GM23338 (cell line): ENCODE data around the gene CPM. TPM values are rescaled to one million over a fixed set of nuclear protein-coding genes. Genes with fewer than 3 reads are reported as not detected.

ENCODE experiments used
- ATAC-seq: fragments of 200-7000 bp; cut with Tn5 transposase; 3 replicates; pipeline ENCODE4 v1.9.1; 2020
- DNase-seq: peaks from one replicate; pipeline ENCODE4 v3.0.0-alpha.2; 2015; ENCODE audit warnings: low spot score
- H2AFZ ChIP-seq: fragments of 200-600 bp; sonication (generic); 2 replicates; pipeline ENCODE4 v1.8.0; 2016; ENCODE audit warnings: antibody characterized with exemption, mild to moderate bottlenecking, moderate library complexity
- H3F3A ChIP-seq: fragments of 200-600 bp; sonication (generic); replicated peaks from 2 replicates; pipeline ENCODE4 v1.8.0; 2017; ENCODE audit warnings: antibody characterized with exemption, mixed run types, low read depth
- H3K27ac ChIP-seq: fragments of 200-600 bp; sonication (generic); 2 replicates; pipeline ENCODE4 v1.6.1; 2016; ENCODE audit warnings: low read depth
- H3K27me3 ChIP-seq: fragments of 200-600 bp; sonication (generic); 2 replicates; pipeline ENCODE4 v1.8.0; 2016; ENCODE audit warnings: mild to moderate bottlenecking, mixed run types, moderate library complexity; ENCODE audit not compliant: insufficient read depth
- H3K36me3 ChIP-seq: fragments of 200-600 bp; sonication (generic); 2 replicates; pipeline ENCODE4 v1.8.0; 2016; ENCODE audit warnings: mild to moderate bottlenecking; ENCODE audit not compliant: insufficient read depth
- H3K4me1 ChIP-seq: fragments of 200-600 bp; sonication (generic); 2 replicates; pipeline ENCODE4 v1.8.0; 2016; ENCODE audit warnings: mild to moderate bottlenecking, moderate library complexity; ENCODE audit not compliant: insufficient read depth
- H3K4me2 ChIP-seq: fragments of 200-600 bp; sonication (generic); 2 replicates; pipeline ENCODE4 v1.7.1; 2017; ENCODE audit warnings: mixed run types
- H3K4me3 ChIP-seq: fragments of 200-600 bp; sonication (generic); 2 replicates; pipeline ENCODE4 v1.6.1; 2016; ENCODE audit warnings: mixed run types
- H3K79me2 ChIP-seq: fragments of 200-600 bp; sonication (generic); replicated peaks from 2 replicates; pipeline ENCODE4 v1.8.0; 2017; ENCODE audit warnings: mild to moderate bottlenecking; ENCODE audit not compliant: insufficient read depth
- H3K9me2 ChIP-seq: fragments of 200-600 bp; sonication (generic); 2 replicates; pipeline ENCODE4 v1.8.0; 2017; ENCODE audit not compliant: insufficient read depth
- H4K20me1 ChIP-seq: fragments of 200-600 bp; sonication (generic); replicated peaks from 2 replicates; pipeline ENCODE4 v1.8.0; 2017; ENCODE audit warnings: mild to moderate bottlenecking; ENCODE audit not compliant: insufficient read depth
- H3K27ac Mint-ChIP-seq: 2 replicates; pipeline ENCODE4 v1.8.0; 2020; ENCODE audit warnings: inconsistent platforms, mild to moderate bottlenecking, moderate library complexity, mixed read lengths
- H3K27me3 Mint-ChIP-seq: 3 replicates; pipeline ENCODE4 v1.8.0; 2022; ENCODE audit warnings: low read depth, mild to moderate bottlenecking, moderate library complexity, mixed read lengths, inconsistent platforms; ENCODE audit not compliant: insufficient read depth, poor library complexity
- H3K36me3 Mint-ChIP-seq: 3 replicates; pipeline ENCODE4 v1.8.0; 2021; ENCODE audit warnings: low read depth, mild to moderate bottlenecking, inconsistent platforms, moderate library complexity, mixed read lengths
- H3K4me1 Mint-ChIP-seq: 3 replicates; pipeline ENCODE4 v1.8.0; 2020; ENCODE audit warnings: mild to moderate bottlenecking, inconsistent platforms, mixed read lengths
- H3K4me3 Mint-ChIP-seq: 3 replicates; pipeline ENCODE4 v1.8.0; 2021; ENCODE audit warnings: moderate library complexity, mild to moderate bottlenecking, inconsistent platforms, mixed read lengths
- H3K9me3 Mint-ChIP-seq: 3 replicates; pipeline ENCODE4 v1.8.0; 2020; ENCODE audit warnings: moderate library complexity, mild to moderate bottlenecking, inconsistent platforms, mixed read lengths
- CREB1 ChIP-seq: fragments of 250-450 bp; sonication (Bioruptor Pico); IDR thresholded peaks from 2 replicates; pipeline ENCODE4 v1.5.0; 2020; ENCODE audit warnings: low read depth, mild to moderate bottlenecking, moderate library complexity
- CTCF ChIP-seq, 2 experiments: fragments of 200-600 bp in 1 of 2; sonication (generic) in 1 of 2; conservative IDR thresholded peaks; 2 replicates each; pipeline versions ENCODE4 v1.5.1 to v1.6.1; 2016 to 2017; ENCODE audit warnings: antibody characterized with exemption in 2 of 2, low read depth in 2 of 2, mild to moderate bottlenecking in 2 of 2, moderate library complexity in 1 of 2
- ETS1 ChIP-seq: IDR thresholded peaks from 2 replicates; pipeline ENCODE4 v1.6.1; 2016; ENCODE audit warnings: antibody characterized with exemption
- EZH2 ChIP-seq: fragments of 200-600 bp; sonication (generic); IDR thresholded peaks from one replicate; pipeline ENCODE4 v1.8.0; 2017; ENCODE audit warnings: antibody characterized with exemption, mild to moderate bottlenecking, low read depth; ENCODE audit not compliant: unreplicated experiment
- EZH2phosphoT487 ChIP-seq: fragments of 200-600 bp; sonication (generic); IDR thresholded peaks from one replicate; pipeline ENCODE4 v1.8.1; 2018; ENCODE audit warnings: antibody characterized with exemption; ENCODE audit not compliant: unreplicated experiment
- JUNB ChIP-seq: IDR thresholded peaks from one replicate; pipeline ENCODE4 v1.6.1; 2016; ENCODE audit warnings: antibody characterized with exemption; ENCODE audit not compliant: unreplicated experiment
- NANOG ChIP-seq: IDR thresholded peaks from 2 replicates; pipeline ENCODE4 v1.6.1; 2016; ENCODE audit warnings: antibody characterized with exemption, borderline replicate concordance
- POLR2AphosphoS5 ChIP-seq: IDR thresholded peaks from 2 replicates; pipeline ENCODE4 v1.6.1; 2016; ENCODE audit warnings: antibody characterized with exemption, low read depth
- REST ChIP-seq: IDR thresholded peaks from one replicate; pipeline ENCODE4 v1.6.1; 2018; ENCODE audit warnings: antibody characterized with exemption; ENCODE audit not compliant: unreplicated experiment
- STAT1 ChIP-seq: IDR thresholded peaks from one replicate; pipeline ENCODE4 v1.6.1; 2016; ENCODE audit warnings: antibody characterized with exemption; ENCODE audit not compliant: unreplicated experiment
- ZNF114 ChIP-seq: fragments of 250-450 bp; sonication (Bioruptor Pico); IDR thresholded peaks from 2 replicates; pipeline ENCODE4 v1.5.0; 2020; ENCODE audit warnings: mild to moderate bottlenecking, moderate library complexity
- ZNF331 ChIP-seq: fragments of 250-450 bp; sonication (Bioruptor Pico); IDR thresholded peaks from 2 replicates; pipeline ENCODE4 v1.5.0; 2020; ENCODE audit warnings: low read depth, mild to moderate bottlenecking, moderate library complexity
- ZNF462 ChIP-seq: fragments of 250-450 bp; sonication (Bioruptor Pico); IDR thresholded peaks from 2 replicates; pipeline ENCODE4 v1.5.0; 2020; ENCODE audit warnings: mild to moderate bottlenecking, moderate library complexity
- polyA plus RNA-seq: library from polyadenylated mRNA; unstranded; fragments of >200 nt; fragmentation: Nextera tagmentation; extraction: Ambion mirVana; gene quantifications from 2 replicates; pipeline ENCODE4 v1.2.1, GENCODE V29; 2016
- total RNA-seq: library from RNA; depleted of rRNA; stranded (reverse); fragments of >200 nt; shearing (Covaris generic); gene quantifications from 2 replicates; pipeline ENCODE4 v1.2.3, GENCODE V29; 2014

The CPM gene
- total and polyA plus RNA-seq, 2 experiments from 2014 or later, result 0.37 to 5.8 TPM

- ATAC-seq, result no peak
- Mint-ChIP-seq H3K9me3 (no peaks in the 10 kb centered on the region), H3K27me3 (peaks cover 4% of the 10 kb centered on the region)
Measured at GRCh38 chr12:68854078-68854468, 78.9 kb downstream of the CPM start.

More at GRCh38 chr12:68854078-68854468, 78.9 kb downstream of the CPM start:
- TF ChIP-seq POLR2AphosphoS5 (no peak), EZH2phosphoT487 (no peak), NANOG (no peak), ETS1 (no peak), JUNB (no peak), ZNF462 (CRISPR knock-in tag) (no peak), REST (no peak), ZNF331 (CRISPR knock-in tag) (no peak), EZH2 (no peak), CTCF (conservative IDR thresholded peaks at IDR 0.05; ENCODE audit: low read depth in 2 of 2) (no peak), CREB1 (CRISPR knock-in tag) (no peak), STAT1 (no peak), ZNF114 (CRISPR knock-in tag) (no peak)
- Mint-ChIP-seq H3K4me3 (no peak overlapping the region), H3K36me3 (no peaks in the 10 kb centered on the region), H3K4me1 (no peaks in the 10 kb centered on the region), H3K27ac (no peak overlapping the region)
- Histone ChIP-seq H3K4me1 (no peaks in the 10 kb centered on the region), H3K4me3 (no peak overlapping the region), H3K36me3 (no peaks in the 10 kb centered on the region), H3K27me3 (no peaks in the 10 kb centered on the region), H3K9me2 (no peaks in the 10 kb centered on the region), H3K27ac (no peak overlapping the region), H3K79me2 (no peaks in the 10 kb centered on the region), H2AFZ (no peak overlapping the region), H3K4me2 (no peak overlapping the region), H4K20me1 (no peaks in the 10 kb centered on the region), H3F3A (no peaks in the 10 kb centered on the region)
- no peak for DNase-seq
